ENCODE measurements around the gene RFX4. TPM values are rescaled to one million over a fixed set of nuclear protein-coding genes. Genes with fewer than 3 reads are reported as not detected.

The RFX4 gene
- total and polyA plus RNA-seq, 9 of the 15 experiments (the other 6 are each of a cell fraction or from before 2014, with no cell fraction given): not detected

- Histone ChIP-seq H3K4me1 (replicated peaks in 1 of 2; ENCODE audit: control insufficient read depth in 2 of 2, insufficient read depth in 2 of 2, low read length in 2 of 2) (peaks cover 16 to 31% of the 10 kb centered on the region in 2 experiments; a peak in 4 of 5 replicates), H2AFZ (ENCODE audit: low read depth, low read length) (no peak overlapping the region), H3K9ac (ENCODE audit: insufficient read depth in 1 of 2, low read depth in 2 of 2, low read length in 2 of 2) (no peak overlapping the region), H3K27ac (ENCODE audit: extremely low read depth, low read depth, low read length) (no peak overlapping the region), H3K36me3 (ENCODE audit: control insufficient read depth, insufficient read depth, low read length) (no peaks in the 10 kb centered on the region), H3K9me1 (ENCODE audit: control insufficient read depth, insufficient read depth, low read length) (no peaks in the 10 kb centered on the region), H3K9me3 (replicated peaks; ENCODE audit: control insufficient read depth, insufficient read depth, low read depth, low read length) (peaks cover 7% of the 10 kb centered on the region), H4K20me1 (replicated peaks; ENCODE audit: control insufficient read depth, insufficient read depth, low read length) (no peaks in the 10 kb centered on the region), H3K4me3 (no peak overlapping the region), H3K27me3 (ENCODE audit: control insufficient read depth in 2 of 2, insufficient read depth in 2 of 2, low read length in 2 of 2) (no peaks in the 10 kb centered on the region), H3K4me2 (ENCODE audit: insufficient read depth, low read length) (no peak overlapping the region), H3K79me2 (ENCODE audit: control insufficient read depth, insufficient read depth, low read length) (peaks cover 40% of the 10 kb centered on the region)
- DNase-seq (ENCODE audit: extremely low read depth in 1 of 4, low spot score in 3 of 4): no peak
- 85% methylated on average over 4 of the region's 5 CpGs for WGBS (ENCODE audit: insufficient coverage, low coverage, missing lambda C conversion rate)
- TF ChIP-seq RNF219 (CRISPR knock-in tag; IDR thresholded peaks at IDR 0.05) (no peak), ZNF140 (CRISPR knock-in tag; IDR thresholded peaks at IDR 0.05) (no peak), GTF3C2 (IDR thresholded peaks at IDR 0.05; ENCODE audit: borderline replicate concordance, extremely low read depth, insufficient read length) (no peak), SRSF3 (IDR thresholded peaks at IDR 0.05; ENCODE audit: insufficient read depth, low read length) (no peak), HNRNPL (IDR thresholded peaks at IDR 0.05; ENCODE audit: low read depth, low read length) (no peak), MCM5 (IDR thresholded peaks at IDR 0.05; ENCODE audit: low read depth) (no peak), POLR2B (IDR thresholded peaks at IDR 0.05; ENCODE audit: low read depth, partially characterized antibody) (no peak), ETS2 (tag; IDR thresholded peaks at IDR 0.05; ENCODE audit: borderline replicate concordance, poor library complexity, severe bottlenecking) (no peak), MXD1 (CRISPR knock-in tag; IDR thresholded peaks at IDR 0.05; ENCODE audit: borderline replicate concordance, poor library complexity, severe bottlenecking) (no peak)
- ChIA-PET POLR2A (interaction anchor here (0.6 to 0.8 kb wide), 3 partner anchors 11 to 37 kb away, joined by 3 to 5 read pairs (median 3); no protein-coding TSS in a partner anchor), CTCF (ENCODE audit: low intra/inter-chr PET ratio) (no interaction called here)
- in situ Hi-C loops (cut with MboI) (no loop called here), intact Hi-C loops (cut with micrococcal nuclease) (no loop called here)
- ATAC-seq: no peak
- FAIRE-seq: no peak
- no TSS peak for BruUV-seq (replicated peaks)
Observed at GRCh38 chr12:106776897-106777296, 194.1 kb downstream of the RFX4 start.
